ENCODE data around the gene CIT. TPM values are rescaled to one million over a fixed set of nuclear protein-coding genes. Genes with fewer than 3 reads are reported as not detected.

Gene CIT
- total and polyA plus RNA-seq, 8 donors, result 0.38 to 2.7 (median 0.84) TPM

- Histone ChIP-seq H3K4me1 (peaks cover 0 to 35% (median 11%) of the 10 kb centered on the region in 3 donors), H3K9me3 (no peaks in the 10 kb centered on the region), H3K27me3 (no peaks in the 10 kb centered on the region), H3K27ac (no peak overlapping the region), H3K36me3 (peaks cover 0 to 6% (median 0%) of the 10 kb centered on the region in 3 donors), H3K4me3 (no peak overlapping the region)
- ATAC-seq (no peak), DNase-seq (no peak), FAIRE-seq (no peak)
- TF ChIP-seq, protein P1, sequence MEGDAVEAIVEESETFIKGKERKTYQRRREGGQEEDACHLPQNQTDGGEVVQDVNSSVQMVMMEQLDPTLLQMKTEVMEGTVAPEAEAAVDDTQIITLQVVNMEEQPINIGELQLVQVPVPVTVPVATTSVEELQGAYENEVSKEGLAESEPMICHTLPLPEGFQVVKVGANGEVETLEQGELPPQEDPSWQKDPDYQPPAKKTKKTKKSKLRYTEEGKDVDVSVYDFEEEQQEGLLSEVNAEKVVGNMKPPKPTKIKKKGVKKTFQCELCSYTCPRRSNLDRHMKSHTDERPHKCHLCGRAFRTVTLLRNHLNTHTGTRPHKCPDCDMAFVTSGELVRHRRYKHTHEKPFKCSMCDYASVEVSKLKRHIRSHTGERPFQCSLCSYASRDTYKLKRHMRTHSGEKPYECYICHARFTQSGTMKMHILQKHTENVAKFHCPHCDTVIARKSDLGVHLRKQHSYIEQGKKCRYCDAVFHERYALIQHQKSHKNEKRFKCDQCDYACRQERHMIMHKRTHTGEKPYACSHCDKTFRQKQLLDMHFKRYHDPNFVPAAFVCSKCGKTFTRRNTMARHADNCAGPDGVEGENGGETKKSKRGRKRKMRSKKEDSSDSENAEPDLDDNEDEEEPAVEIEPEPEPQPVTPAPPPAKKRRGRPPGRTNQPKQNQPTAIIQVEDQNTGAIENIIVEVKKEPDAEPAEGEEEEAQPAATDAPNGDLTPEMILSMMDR (IDR thresholded peaks at IDR 0.05), result no peak
- intact Hi-C loops (cut with DNase I), result loop anchor here in 1 of 3 donors (10.0 kb wide), 1 partner anchor 88 kb away; no protein-coding TSS in a partner anchor
- WGBS, 2 donors, result 91 to 93% methylated on average over 13 of the region's 13 CpGs
Measured at GRCh38 chr12:119686776-119687175, 190.3 kb downstream of the CIT start.

GRCh38 chr12:119686355-119686754, 190.8 kb downstream of the CIT start:
- H3K4me3 ChIP-seq, result no peak overlapping the region
- H3K4me1 ChIP-seq, result peaks cover 0 to 33% (median 11%) of the 10 kb centered on the region in 3 donors
- no peaks in the 10 kb centered on the region for H3K27me3 ChIP-seq
- TF ChIP-seq, protein P1 (IDR thresholded peaks at IDR 0.05), result no peak
- ATAC-seq (peak in 1 of 4 donors; percentile 6), DNase-seq (no peak), FAIRE-seq (no peak)
- no peaks in the 10 kb centered on the region for H3K9me3 ChIP-seq
- intact Hi-C loops (cut with DNase I), result loop anchor here in 1 of 3 donors (10.0 kb wide), 1 partner anchor 88 kb away; no protein-coding TSS in a partner anchor
- H3K36me3 ChIP-seq, result peaks cover 0 to 10% (median 0%) of the 10 kb centered on the region in 3 donors
- H3K27ac ChIP-seq, result no peak overlapping the region
- 67 to 68% methylated on average over 12 of the region's 12 CpGs for WGBS, 2 donors

DNA sequence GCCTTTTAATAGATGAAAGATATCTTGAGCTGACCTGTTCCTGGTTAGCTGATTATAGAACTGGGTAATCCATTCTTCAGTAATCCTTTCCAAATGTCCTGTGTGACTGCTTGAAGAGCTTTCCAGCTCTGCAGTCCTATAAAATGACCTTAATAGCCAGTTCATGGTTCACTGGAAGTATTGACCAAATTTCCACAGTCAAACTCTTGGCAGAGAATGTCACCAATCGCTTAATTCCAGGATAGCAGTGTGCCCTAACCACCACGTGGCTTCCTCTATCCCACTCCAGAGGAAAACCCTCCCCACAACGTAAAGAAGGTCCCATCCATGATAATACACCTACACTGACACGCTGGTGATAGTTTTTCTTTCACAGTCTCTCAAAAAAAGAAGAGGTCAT, 191.7 kb downstream of the CIT start:
- Histone ChIP-seq H3K4me3 (no peak overlapping the region), H3K36me3 (peaks cover 3 to 20% (median 5%) of the 10 kb centered on the region in 3 donors), H3K27me3 (no peaks in the 10 kb centered on the region), H3K27ac (peak overlapping the region in 1 of 4 donors; percentile 31), H3K9me3 (no peaks in the 10 kb centered on the region), H3K4me1 (peaks cover 0 to 33% (median 11%) of the 10 kb centered on the region in 3 donors)
- FAIRE-seq (no peak), DNase-seq (no peak), ATAC-seq (no peak)
- intact Hi-C loops (cut with DNase I), result loop anchor here in 1 of 3 donors (10.0 kb wide), 1 partner anchor 89 kb away; no protein-coding TSS in a partner anchor
- 76 to 81% methylated on average over 4 of the region's 4 CpGs for WGBS, 2 donors
- TF ChIP-seq, protein P1 (IDR thresholded peaks at IDR 0.05), result no peak

DNA sequence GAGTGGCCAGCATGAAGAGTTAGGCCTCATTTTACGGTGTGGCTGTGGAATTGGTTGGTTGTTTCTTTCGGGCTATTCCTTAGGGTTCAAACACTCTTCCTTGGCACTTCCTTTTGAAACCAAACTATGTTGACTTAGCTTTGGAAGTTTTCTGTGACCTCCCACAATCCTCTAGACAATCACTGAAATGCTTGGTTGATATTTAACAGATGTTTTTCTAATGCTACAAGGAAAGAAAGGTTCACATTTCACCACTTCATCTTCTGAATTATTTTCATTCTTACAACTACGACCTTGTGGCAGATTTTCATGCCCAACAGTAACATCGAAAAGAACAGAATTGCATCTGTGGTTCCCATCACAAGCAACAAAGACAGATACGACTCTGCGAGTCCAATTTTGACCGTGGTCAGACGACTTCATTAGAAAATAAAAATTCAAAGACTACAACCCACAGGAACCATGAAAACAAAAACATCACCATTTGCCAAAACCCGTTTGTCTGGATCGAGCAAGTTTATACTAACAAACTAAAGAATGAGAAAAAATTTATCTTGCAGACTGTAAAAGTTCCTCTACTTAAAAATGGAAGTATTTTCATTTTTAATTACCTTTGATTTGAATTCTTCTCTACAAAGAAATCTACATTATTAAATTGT, 192.3 kb downstream of the CIT start:
- Histone ChIP-seq H3K9me3 (no peaks in the 10 kb centered on the region), H3K36me3 (peaks cover 8 to 25% (median 10%) of the 10 kb centered on the region in 3 donors), H3K27me3 (no peaks in the 10 kb centered on the region), H3K4me1 (peaks cover 0 to 33% (median 11%) of the 10 kb centered on the region in 3 donors), H3K27ac (peak overlapping the region in 3 of 4 donors; percentile 17 to 39 (median 31)), H3K4me3 (no peak overlapping the region)
- WGBS, 2 donors, result 61 to 69% methylated on average over 10 of the region's 10 CpGs
- TF ChIP-seq, protein P1 (IDR thresholded peaks at IDR 0.05), result no peak
- intact Hi-C loops (cut with DNase I), result loop anchor here in 1 of 3 donors (10.0 kb wide), 1 partner anchor 90 kb away; no protein-coding TSS in a partner anchor
- no peak for DNase-seq
- ATAC-seq, result peak in 1 of 4 donors; percentile 38
- FAIRE-seq, result no peak

All from pancreas (tissue), 10 donors.